Loucy (cell line): ENCODE data around the gene TMEM131.

Experiments
- H2AFZ ChIP-seq: fragments of 200-600 bp; sonication (generic); 2 replicates; pipeline ENCODE4 v1.6.0; 2016; ENCODE audit warnings: antibody characterized with exemption, mild to moderate bottlenecking, low read length, moderate library complexity
- H3F3A ChIP-seq: fragments of 200-600 bp; 2 replicates; pipeline ENCODE4 v1.6.0; 2016; ENCODE audit warnings: antibody characterized with exemption, low read depth, mild to moderate bottlenecking
- H3K27me3 ChIP-seq: fragments of 200-600 bp; sonication (generic); 2 replicates; pipeline ENCODE4 v1.6.1; 2014; ENCODE audit warnings: low read length, mild to moderate bottlenecking; ENCODE audit not compliant: insufficient read depth, poor library complexity, severe bottlenecking
- H3K36me3 ChIP-seq: fragments of 200-600 bp; sonication (generic); 2 replicates; pipeline ENCODE4 v1.6.1; 2016; ENCODE audit warnings: low read length; ENCODE audit not compliant: insufficient read depth
- H3K4me1 ChIP-seq: fragments of 200-600 bp; sonication (generic); 2 replicates; pipeline ENCODE4 v1.5.1; 2014; ENCODE audit warnings: low read length, mild to moderate bottlenecking; ENCODE audit not compliant: insufficient read depth, poor library complexity, severe bottlenecking
- H3K4me2 ChIP-seq: fragments of 200-600 bp; sonication (generic); 2 replicates; pipeline ENCODE4 v1.6.0; 2014; ENCODE audit warnings: antibody characterized with exemption, low read length, low read depth, mild to moderate bottlenecking; ENCODE audit not compliant: poor library complexity, severe bottlenecking
- H3K4me3 ChIP-seq: fragments of 200-600 bp; sonication (generic); 2 replicates; pipeline ENCODE4 v1.5.1; 2014; ENCODE audit warnings: low read length, mild to moderate bottlenecking, mixed read lengths; ENCODE audit not compliant: poor library complexity, severe bottlenecking
- H3K79me2 ChIP-seq: fragments of 200-600 bp; sonication (generic); 2 replicates; pipeline ENCODE4 v1.6.1; 2014; ENCODE audit warnings: low read length; ENCODE audit not compliant: insufficient read depth
- H3K9ac ChIP-seq: fragments of 200-600 bp; sonication (generic); 2 replicates; pipeline ENCODE4 v1.6.0; 2014; ENCODE audit warnings: mild to moderate bottlenecking, low read depth, low read length, moderate library complexity; ENCODE audit not compliant: poor library complexity, severe bottlenecking
- H3K9me2 ChIP-seq: fragments of 200-600 bp; sonication (generic); replicated peaks from 2 replicates; pipeline ENCODE4 v1.6.1; 2016; ENCODE audit warnings: low read depth, low read length, mixed read lengths
- H3K9me3 ChIP-seq: fragments of 200-600 bp; sonication (generic); 2 replicates; pipeline ENCODE4 v1.6.1; 2014; ENCODE audit warnings: mild to moderate bottlenecking, antibody characterized with exemption, low read length, low read depth; ENCODE audit not compliant: insufficient read depth
- H4K20me1 ChIP-seq: fragments of 200-600 bp; sonication (generic); 2 replicates; pipeline ENCODE4 v1.6.0; 2014; ENCODE audit warnings: antibody characterized with exemption, low read length, mild to moderate bottlenecking; ENCODE audit not compliant: insufficient read depth, poor library complexity, severe bottlenecking
- EZH2phosphoT487 ChIP-seq: fragments of 200-600 bp; IDR thresholded peaks from 2 replicates; pipeline ENCODE4 v1.6.1; 2018; ENCODE audit warnings: antibody characterized with exemption, mild to moderate bottlenecking, moderate library complexity, borderline replicate concordance
- TF ChIP-seq, protein P1 (sequence below): fragments of 200-600 bp; sonication (generic); conservative IDR thresholded peaks from 2 replicates; pipeline ENCODE4 v1.5.1; 2014; ENCODE audit warnings: mild to moderate bottlenecking, antibody characterized with exemption, low read length

Gene TMEM131

DNA sequence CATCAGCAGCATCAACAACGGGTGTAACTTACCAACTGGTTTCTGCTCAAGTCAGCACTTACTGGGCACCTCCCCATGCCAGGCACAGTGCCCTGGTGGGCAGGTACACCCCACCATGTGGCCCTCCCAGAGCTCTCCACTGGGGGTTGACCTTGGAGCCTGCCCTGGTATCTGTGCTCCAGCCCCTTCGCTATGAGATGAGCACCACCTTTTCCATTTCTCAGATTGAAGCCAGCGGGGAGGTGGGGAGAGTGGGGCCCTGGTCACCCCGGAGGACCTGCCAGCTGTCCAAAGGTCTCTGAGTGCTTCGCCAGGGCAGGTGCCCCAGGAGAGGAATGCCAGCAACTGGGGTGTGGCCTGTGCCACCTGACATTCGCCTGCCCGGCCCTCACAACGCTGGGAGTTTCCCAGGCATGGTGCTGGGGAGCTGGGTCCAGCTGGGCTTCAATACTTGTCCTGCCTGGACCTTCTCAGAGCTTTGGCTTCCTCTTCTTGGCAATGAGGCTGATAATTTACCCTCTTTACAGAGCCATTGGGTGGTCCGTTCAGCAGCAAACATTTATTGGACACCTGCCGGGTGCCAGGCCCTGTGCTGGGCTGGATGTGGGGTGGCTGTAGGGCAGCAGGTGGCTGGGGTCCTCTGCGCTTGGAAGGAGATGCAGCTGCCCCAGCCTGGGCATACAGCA lies 288.2 kb downstream of the TMEM131 start:
- H2AFZ ChIP-seq = no peak overlapping the region
- H4K20me1 ChIP-seq = no peaks in the 10 kb centered on the region
- H3K4me3 ChIP-seq = no peak overlapping the region
- peaks cover 30% of the 10 kb centered on the region for H3K4me1 ChIP-seq
- H3K9me2 ChIP-seq = no peaks in the 10 kb centered on the region
- H3K36me3 ChIP-seq = no peaks in the 10 kb centered on the region
- H3K27me3 ChIP-seq = no peaks in the 10 kb centered on the region
- H3K79me2 ChIP-seq = peaks cover 17% of the 10 kb centered on the region; the same call in 1 of the 2 replicates
- H3F3A ChIP-seq = no peaks in the 10 kb centered on the region
- no peak overlapping the region for H3K4me2 ChIP-seq
- TF ChIP-seq, protein P1, sequence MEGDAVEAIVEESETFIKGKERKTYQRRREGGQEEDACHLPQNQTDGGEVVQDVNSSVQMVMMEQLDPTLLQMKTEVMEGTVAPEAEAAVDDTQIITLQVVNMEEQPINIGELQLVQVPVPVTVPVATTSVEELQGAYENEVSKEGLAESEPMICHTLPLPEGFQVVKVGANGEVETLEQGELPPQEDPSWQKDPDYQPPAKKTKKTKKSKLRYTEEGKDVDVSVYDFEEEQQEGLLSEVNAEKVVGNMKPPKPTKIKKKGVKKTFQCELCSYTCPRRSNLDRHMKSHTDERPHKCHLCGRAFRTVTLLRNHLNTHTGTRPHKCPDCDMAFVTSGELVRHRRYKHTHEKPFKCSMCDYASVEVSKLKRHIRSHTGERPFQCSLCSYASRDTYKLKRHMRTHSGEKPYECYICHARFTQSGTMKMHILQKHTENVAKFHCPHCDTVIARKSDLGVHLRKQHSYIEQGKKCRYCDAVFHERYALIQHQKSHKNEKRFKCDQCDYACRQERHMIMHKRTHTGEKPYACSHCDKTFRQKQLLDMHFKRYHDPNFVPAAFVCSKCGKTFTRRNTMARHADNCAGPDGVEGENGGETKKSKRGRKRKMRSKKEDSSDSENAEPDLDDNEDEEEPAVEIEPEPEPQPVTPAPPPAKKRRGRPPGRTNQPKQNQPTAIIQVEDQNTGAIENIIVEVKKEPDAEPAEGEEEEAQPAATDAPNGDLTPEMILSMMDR = no peak
- TF ChIP-seq EZH2phosphoT487 = no peak
- H3K9ac ChIP-seq = no peak overlapping the region
- H3K9me3 ChIP-seq = no peaks in the 10 kb centered on the region

DNA sequence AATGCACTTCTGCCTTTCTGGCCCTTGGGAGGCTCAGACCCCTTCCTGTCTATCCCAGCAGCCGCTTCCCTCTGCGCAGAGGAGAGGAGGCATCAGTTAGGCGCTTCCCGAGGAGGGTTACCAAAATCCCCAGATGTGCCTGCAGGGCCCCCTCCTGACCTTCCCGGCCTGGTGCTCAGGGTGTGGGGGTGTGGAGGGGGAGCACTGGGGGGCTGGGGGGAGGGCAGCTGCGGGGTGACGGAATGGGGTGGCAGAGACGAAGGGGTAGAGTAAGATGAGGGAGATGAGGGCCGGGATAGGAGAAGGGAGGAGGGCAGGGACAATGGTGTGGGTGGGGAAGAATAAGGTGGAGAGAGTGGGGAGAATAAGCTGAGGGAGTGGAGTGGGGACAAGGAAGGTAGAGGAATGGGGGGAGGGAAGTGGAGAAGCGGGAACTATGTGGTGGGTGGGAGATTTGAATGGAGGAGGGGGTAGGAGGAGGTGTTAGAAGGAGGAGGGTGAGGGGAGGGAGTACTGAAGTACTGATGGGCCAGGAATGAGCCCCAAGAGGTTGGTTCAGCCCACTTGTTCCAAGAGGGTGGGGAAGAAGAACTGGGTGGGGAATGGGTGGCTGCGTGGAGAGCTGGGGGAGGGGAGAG lies 288.9 kb downstream of the TMEM131 start:
- Histone ChIP-seq H3K9me3 (no peaks in the 10 kb centered on the region), H2AFZ (no peak overlapping the region), H3F3A (no peaks in the 10 kb centered on the region), H4K20me1 (no peaks in the 10 kb centered on the region), H3K9ac (no peak overlapping the region), H3K4me2 (no peak overlapping the region), H3K36me3 (no peaks in the 10 kb centered on the region), H3K4me1 (peaks cover 34% of the 10 kb centered on the region), H3K79me2 (peaks cover 11% of the 10 kb centered on the region; the same call in 1 of the 2 replicates), H3K4me3 (no peak overlapping the region), H3K9me2 (no peaks in the 10 kb centered on the region), H3K27me3 (no peaks in the 10 kb centered on the region)
- TF ChIP-seq, protein P1 = no peak
